K562 (cell line): ENCODE results near the gene HK2.

Experiments
- RFX5 ChIP-seq: IDR thresholded peaks from 2 replicates; pipeline ENCODE4 v1.6.1; 2011; ENCODE audit warnings: low read depth, mild to moderate bottlenecking, improper control_type of control experiment, low read length
- SMAD3 ChIP-seq: fragments of 450-650 bp; formaldehyde crosslinking; conservative IDR thresholded peaks from 2 replicates; pipeline ENCODE4 v1.4.0; 2020; ENCODE audit warnings: mild to moderate bottlenecking

DNA sequence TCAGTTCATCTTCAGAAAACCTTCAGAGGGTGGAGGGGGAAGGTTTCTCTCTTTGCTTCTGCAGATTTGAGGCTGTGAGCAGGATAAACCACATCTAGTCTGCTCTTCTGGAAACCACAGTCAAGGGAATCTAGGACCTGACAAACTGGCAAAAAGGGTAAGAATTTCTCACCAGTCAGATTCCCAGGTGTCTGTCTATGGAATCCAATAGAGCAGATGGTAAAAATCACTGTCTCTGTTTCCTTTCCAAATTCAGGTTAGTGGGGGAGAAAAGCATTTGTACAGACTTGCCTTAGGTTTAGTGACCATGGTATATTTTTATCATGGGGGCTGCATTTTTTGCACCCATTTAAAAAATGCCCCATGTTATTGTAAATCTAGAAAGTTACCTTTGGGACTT lies 62.3 kb downstream of the HK2 start:
- TF ChIP-seq SMAD3 (CRISPR knock-in tag): no peak
- TF ChIP-seq RFX5: no peak
